K562 (cell line): ENCODE data around the gene VPREB3. TPM values are rescaled to one million over a fixed set of nuclear protein-coding genes. Genes with fewer than 3 reads are reported as not detected.

Experiments used
- ATAC-seq: fragments of 200-7000 bp; cut with Tn5 transposase; 3 replicates; pipeline ENCODE4 v1.9.1; 2020; ENCODE audit warnings: moderate library complexity
- BruUV-seq: library from RNA; stranded (reverse); fragments of 400-500 nt; replicated peaks from 2 replicates; lab custom pipeline; 2021; lab: Mats Ljungman, UMichigan
- CTCF ChIA-PET: fragments of 300-600 bp; formaldehyde crosslinking; extraction: SDS; loops from one replicate; lab custom pipeline; 2021; ENCODE audit warnings: low intra/inter-chr PET ratio; lab: Yijun Ruan, JAX
- POLR2A ChIA-PET: fragments of 300-600, 350-650 bp; sonication (Branson Sonifier 250); formaldehyde crosslinking; extraction: SDS; loops from one replicate; lab custom pipeline; 2021; ENCODE audit warnings: antibody characterized with exemption, inconsistent platforms; lab: Yijun Ruan, JAX
- DNase-seq, 4 experiments: peaks; one replicate each; pipeline versions ENCODE4 v3.0.0 to v3.0.0-alpha.2; 2011 to 2018; ENCODE audit warnings: low spot score in 3 of 4, mixed read lengths in 3 of 4; ENCODE audit errors: extremely low read depth in 1 of 4
- FAIRE-seq: peaks from 2 replicates; lab custom pipeline; 2011; peaks lifted over from hg19 to GRCh38; lab: Jason Lieb, UNC
- H2AFZ ChIP-seq: 2 replicates; pipeline ENCODE4 v1.6.0; 2011; ENCODE audit warnings: low read depth, low read length, control low read depth, inconsistent platforms
- H3K27ac ChIP-seq: fragments of 200-600 bp; 3 replicates; pipeline ENCODE4 v1.8.0; 2011; ENCODE audit warnings: low read depth, mild to moderate bottlenecking, control low read depth, inconsistent platforms, low read length, moderate library complexity, mixed read lengths; ENCODE audit errors: extremely low read depth
- H3K27me3 ChIP-seq, 2 experiments: fragments of 300-600 bp in 1 of 2; 2 replicates in 1 of 2; 3 replicates in 1 of 2; pipeline versions ENCODE4 v1.6.0 to v1.8.0; 2011; ENCODE audit warnings: inconsistent platforms in 2 of 2, low read length in 2 of 2, mild to moderate bottlenecking in 1 of 2, mixed read lengths in 1 of 2, moderate library complexity in 1 of 2; ENCODE audit not compliant: control insufficient read depth in 2 of 2, insufficient read depth in 2 of 2
- H3K36me3 ChIP-seq: fragments of 300-600 bp; 3 replicates; pipeline ENCODE4 v1.8.0; 2011; ENCODE audit warnings: mild to moderate bottlenecking, low read length, inconsistent platforms; ENCODE audit not compliant: control insufficient read depth, insufficient read depth
- H3K4me1 ChIP-seq, 2 experiments: fragments of 200-600 bp in 1 of 2; replicated peaks in 1 of 2; 2 replicates in 1 of 2; 3 replicates in 1 of 2; pipeline versions ENCODE4 v1.5.1 to v1.8.0; 2011; ENCODE audit warnings: inconsistent platforms in 2 of 2, low read length in 2 of 2, mild to moderate bottlenecking in 1 of 2, mixed read lengths in 1 of 2, moderate library complexity in 1 of 2; ENCODE audit not compliant: control insufficient read depth in 2 of 2, insufficient read depth in 2 of 2
- H3K4me2 ChIP-seq: 2 replicates; pipeline ENCODE4 v1.6.1; 2011; ENCODE audit warnings: low read length, control low read depth, inconsistent platforms, mixed read lengths; ENCODE audit not compliant: insufficient read depth
- H3K4me3 ChIP-seq: fragments of 200-600 bp; sonication (generic), shearing (Covaris generic); 2 replicates; pipeline ENCODE4 v1.5.1; 2016; ENCODE audit warnings: control low read depth, inconsistent platforms
- H3K79me2 ChIP-seq: fragments of 200-600 bp; 3 replicates; pipeline ENCODE4 v1.8.0; 2011; ENCODE audit warnings: low read length, inconsistent platforms; ENCODE audit not compliant: control insufficient read depth, insufficient read depth
- H3K9ac ChIP-seq, 2 experiments: 2 replicates each; pipeline versions ENCODE4 v1.6.0 to v1.6.1; 2011; ENCODE audit warnings: low read depth in 2 of 2, low read length in 2 of 2, control low read depth in 1 of 2, inconsistent platforms in 1 of 2, mild to moderate bottlenecking in 1 of 2, mixed read lengths in 1 of 2; ENCODE audit not compliant: insufficient read depth in 1 of 2
- H3K9me1 ChIP-seq: one replicate; pipeline ENCODE4 v1.6.0; 2011; ENCODE audit warnings: inconsistent platforms, mild to moderate bottlenecking, low read length, moderate library complexity; ENCODE audit not compliant: control insufficient read depth, insufficient read depth
- H3K9me3 ChIP-seq: replicated peaks from 2 replicates; pipeline ENCODE4 v1.5.1; 2011; ENCODE audit warnings: low read depth, low read length, inconsistent platforms; ENCODE audit not compliant: control insufficient read depth, insufficient read depth
- H4K20me1 ChIP-seq: replicated peaks from 2 replicates; pipeline ENCODE4 v1.6.1; 2011; ENCODE audit warnings: low read length, inconsistent platforms, mixed read lengths; ENCODE audit not compliant: control insufficient read depth, insufficient read depth
- ATF2 ChIP-seq: sonication (generic); formaldehyde crosslinking; IDR thresholded peaks from 2 replicates; pipeline ENCODE4 v1.8.1; 2022; ENCODE audit warnings: missing genetic modification reagents
- BCL6 ChIP-seq: fragments of 250-450 bp; sonication (Bioruptor Pico); IDR thresholded peaks from 2 replicates; pipeline ENCODE4 v1.4.0; 2020
- CAMTA2 ChIP-seq: fragments of 250-450 bp; sonication (Bioruptor Pico); conservative IDR thresholded peaks from 2 replicates; pipeline ENCODE4 v1.5.1; 2022
- FOXJ2 ChIP-seq: fragments of 200-800 bp; sonication (Bioruptor generic); IDR thresholded peaks from 2 replicates; pipeline ENCODE4 v1.6.1; 2016; ENCODE audit warnings: missing genetic modification characterization, missing compliant biosample characterization
- LCOR ChIP-seq: sonication (generic); formaldehyde crosslinking; IDR thresholded peaks from 2 replicates; pipeline ENCODE4 v1.8.0; 2022; ENCODE audit warnings: mild to moderate bottlenecking, missing genetic modification reagents
- NCOA1 ChIP-seq: fragments of 450-650 bp; IDR thresholded peaks from 2 replicates; pipeline ENCODE4 v1.6.1; 2016; ENCODE audit warnings: low read depth
- PCBP2 ChIP-seq: fragments of 200-400 bp; formaldehyde crosslinking; IDR thresholded peaks from 2 replicates; pipeline ENCODE4 v1.6.1; 2018; ENCODE audit warnings: low read length, low read depth, mild to moderate bottlenecking, moderate library complexity; ENCODE audit not compliant: poor library complexity, severe bottlenecking
- POLR2A ChIP-seq: fragments of 450-650 bp; conservative IDR thresholded peaks from 2 replicates; pipeline ENCODE4 v1.6.1; 2016
- POLR2B ChIP-seq: fragments of 450-650 bp; IDR thresholded peaks from 2 replicates; pipeline ENCODE4 v1.6.1; 2018; ENCODE audit warnings: low read depth; ENCODE audit not compliant: partially characterized antibody
- POLR2G ChIP-seq: fragments of 200-400 bp; formaldehyde crosslinking; IDR thresholded peaks from 2 replicates; pipeline ENCODE4 v1.6.1; 2017; ENCODE audit warnings: low read depth, mild to moderate bottlenecking, antibody characterized with exemption, low read length, moderate library complexity
- RBFOX2 ChIP-seq: fragments of 200-400 bp; formaldehyde crosslinking; IDR thresholded peaks from 2 replicates; pipeline ENCODE4 v1.6.1; 2017; ENCODE audit warnings: low read depth, mild to moderate bottlenecking, low read length, moderate library complexity
- RFX1 ChIP-seq: fragments of 450-650 bp; IDR thresholded peaks from 2 replicates; pipeline ENCODE4 v1.6.1; 2016; ENCODE audit warnings: mild to moderate bottlenecking, moderate library complexity
- TEAD4 ChIP-seq, 2 experiments: sonication (generic) in 1 of 2; formaldehyde crosslinking in 1 of 2; IDR thresholded peaks; 2 replicates each; pipeline versions ENCODE4 v1.6.1 to v1.8.0; 2012 to 2022; ENCODE audit warnings: borderline replicate concordance in 1 of 2, inconsistent platforms in 1 of 2, low read length in 1 of 2, mild to moderate bottlenecking in 1 of 2, missing genetic modification reagents in 1 of 2
- THAP12 ChIP-seq: fragments of 250-450 bp; sonication (Bioruptor Pico); IDR thresholded peaks from 2 replicates; pipeline ENCODE4 v1.9.0; 2021; ENCODE audit warnings: mild to moderate bottlenecking, inconsistent platforms
- ZBTB7A ChIP-seq: IDR thresholded peaks from 2 replicates; pipeline ENCODE4 v1.6.1; 2011; ENCODE audit warnings: low read depth, mild to moderate bottlenecking, low read length, moderate library complexity, borderline replicate concordance; ENCODE audit not compliant: control insufficient read depth
- ZNF12 ChIP-seq: sonication (generic); formaldehyde crosslinking; IDR thresholded peaks from 2 replicates; pipeline ENCODE4 v1.4.0; 2020; ENCODE audit warnings: mild to moderate bottlenecking, missing genetic modification reagents
- WGBS: fragments of 100-300 bp; shearing (Covaris generic); methylation state at CpG from one replicate; pipeline ENCODE4 v1.1.6; 2016; ENCODE audit warnings: low coverage, mixed read lengths; ENCODE audit not compliant: insufficient coverage; ENCODE audit errors: missing lambda C conversion rate; 5-methylcytosine and 5-hydroxymethylcytosine counted together
- in situ Hi-C: fragments of 300-500 bp; cut with MboI; formaldehyde crosslinking; loops from 4 replicates; pipeline ENCODE4 v1.15.0; 2018; ENCODE audit warnings: inconsistent platforms, mixed read lengths
- intact Hi-C: fragments of 100-400 bp; cut with micrococcal nuclease; formaldehyde crosslinking; loops from 2 replicates; pipeline ENCODE4 v1.14.2; 2022
- polyA plus RNA-seq, 8 experiments: library from polyadenylated mRNA; depleted of rRNA in 4 of 8; stranded (reverse) in 5 of 8; unstranded in 3 of 8; fragments of >200 nt; fragmentation: Nextera tagmentation in 2 of 8; fragmentation: Illumina TruSeq in 1 of 8; extraction: Ambion mirVana in 2 of 8; extraction: Trizol in 1 of 8; gene quantifications; 2 replicates each; pipeline versions ENCODE4 v1.2.1 to v1.2.3, GENCODE V29; 2011 to 2014; ENCODE audit warnings: inconsistent platforms in 1 of 8, missing spikeins in 1 of 8
- total RNA-seq, 7 experiments: library from RNA; depleted of rRNA in 6 of 7; stranded (reverse); fragments of >200 nt in 6 of 7; fragmentation: Illumina TruSeq in 2 of 7; extraction: Trizol in 2 of 7; gene quantifications; 2 replicates each; pipeline versions ENCODE4 v1.2.1 to v1.2.3, GENCODE V29; 2011 to 2021; ENCODE audit warnings: low replicate concordance in 1 of 7
- TF ChIP-seq, protein P1 (sequence below): fragments of 250-450 bp; sonication (Bioruptor Pico); IDR thresholded peaks from 2 replicates; pipeline ENCODE4 v1.8.0; 2021; ENCODE audit warnings: moderate library complexity, mild to moderate bottlenecking, inconsistent platforms

VPREB3 gene
- total and polyA plus RNA-seq, 9 of the 15 experiments (the other 6 are each of a cell fraction or from before 2014, with no cell fraction given), result 0.14 to 0.71 (median 0.20) TPM; not detected in 6

DNA sequence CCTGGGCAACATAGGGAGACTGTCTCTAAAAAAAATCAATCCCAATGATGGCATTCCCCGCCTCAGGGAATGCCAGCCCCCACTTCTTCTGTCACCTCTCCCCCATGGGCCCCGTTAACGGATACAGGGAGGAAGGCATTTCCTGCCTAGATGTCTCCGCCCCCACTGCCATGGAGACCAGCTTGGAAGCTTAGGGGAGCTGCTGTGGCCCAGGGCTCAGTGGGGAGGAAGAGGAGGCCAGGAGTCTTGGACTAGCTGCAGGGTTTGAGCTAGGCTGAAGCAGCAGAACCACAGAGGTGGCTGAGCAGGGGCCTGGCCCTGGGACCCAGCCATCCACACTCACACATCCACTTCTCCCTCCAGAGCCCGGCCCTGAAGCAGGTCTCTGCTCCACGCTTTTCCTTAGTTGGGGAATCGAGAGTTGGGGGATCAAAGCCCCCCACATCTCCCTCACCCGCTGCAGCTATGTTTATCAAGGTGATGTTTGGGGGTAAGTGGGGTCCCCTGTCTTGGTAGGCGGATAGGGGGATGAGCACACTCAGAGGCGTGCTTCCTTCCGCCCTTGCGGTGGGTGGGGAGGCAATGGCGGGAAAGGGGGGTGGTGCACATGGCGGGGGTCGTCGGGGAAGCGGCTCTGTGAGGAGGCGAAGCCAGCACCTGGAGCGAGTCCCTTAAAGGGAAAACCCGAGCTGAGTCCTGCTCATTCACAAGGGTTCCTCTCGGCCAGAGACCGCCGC, 8.8 kb upstream of the VPREB3 start, which contains the start of gene C22orf15:
Gene C22orf15, plus strand, starts transcription at position 149 of the 737 bp plus-strand sequence. Its CDS starts 317 bp downstream, at position 466.
- POLR2A ChIA-PET, result interaction anchor here (0.6 to 1.6 kb wide), 4 partner anchors 10 to 83 kb away, joined by 3 to 6 read pairs (median 3); no protein-coding TSS in a partner anchor
- peak in 2 of 4 experiments; percentile 30 to 47 for DNase-seq
- H3K4me3 ChIP-seq, result no peak within 1 kb of the TSS
- peaks cover 24% of the 10 kb centered on the region for H3K36me3 ChIP-seq
- H3K9me3 ChIP-seq, result no peaks in the 10 kb centered on the region
- no peak within 1 kb of the TSS for H2AFZ ChIP-seq
- H3K79me2 ChIP-seq, result peaks cover 32% of the 10 kb centered on the region
- no TSS peak for BruUV-seq
- H3K9ac ChIP-seq, result peak within 1 kb of the TSS in 1 of 2 experiments; percentile 87; a peak in 2 of 4 replicates
- peaks cover 26 to 44% of the 10 kb centered on the region in 2 experiments; a peak in 4 of 5 replicates for H3K4me1 ChIP-seq
- FAIRE-seq, result no peak
- intact Hi-C loops (loop anchor here (10.0 kb wide), 1 partner anchor 138 kb away; no protein-coding TSS in a partner anchor), in situ Hi-C loops (no loop called here)
- H3K27ac ChIP-seq, result no peak within 1 kb of the TSS
- no peak within 1 kb of the TSS for H3K4me2 ChIP-seq
- H3K27me3 ChIP-seq, result no peaks in the 10 kb centered on the region
- ATAC-seq, result peak; percentile 10
- H3K9me1 ChIP-seq, result peaks cover 6% of the 10 kb centered on the region
- peaks cover 23% of the 10 kb centered on the region for H4K20me1 ChIP-seq
- WGBS, result 67% methylated on average over 8 of the region's 23 CpGs
- CTCF ChIA-PET, result no interaction called here
- no peak for TF ChIP-seq LCOR (CRISPR knock-in tag)
- TF ChIP-seq, protein P1, sequence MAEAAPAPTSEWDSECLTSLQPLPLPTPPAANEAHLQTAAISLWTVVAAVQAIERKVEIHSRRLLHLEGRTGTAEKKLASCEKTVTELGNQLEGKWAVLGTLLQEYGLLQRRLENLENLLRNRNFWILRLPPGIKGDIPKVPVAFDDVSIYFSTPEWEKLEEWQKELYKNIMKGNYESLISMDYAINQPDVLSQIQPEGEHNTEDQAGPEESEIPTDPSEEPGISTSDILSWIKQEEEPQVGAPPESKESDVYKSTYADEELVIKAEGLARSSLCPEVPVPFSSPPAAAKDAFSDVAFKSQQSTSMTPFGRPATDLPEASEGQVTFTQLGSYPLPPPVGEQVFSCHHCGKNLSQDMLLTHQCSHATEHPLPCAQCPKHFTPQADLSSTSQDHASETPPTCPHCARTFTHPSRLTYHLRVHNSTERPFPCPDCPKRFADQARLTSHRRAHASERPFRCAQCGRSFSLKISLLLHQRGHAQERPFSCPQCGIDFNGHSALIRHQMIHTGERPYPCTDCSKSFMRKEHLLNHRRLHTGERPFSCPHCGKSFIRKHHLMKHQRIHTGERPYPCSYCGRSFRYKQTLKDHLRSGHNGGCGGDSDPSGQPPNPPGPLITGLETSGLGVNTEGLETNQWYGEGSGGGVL (CRISPR knock-in tag), result no peak
- TF ChIP-seq POLR2G, result peak; percentile 54
- no peak for TF ChIP-seq ATF2 (CRISPR knock-in tag)
- peak; percentile 60 for TF ChIP-seq RFX1
- no peak for TF ChIP-seq CAMTA2
- TF ChIP-seq NCOA1, result no peak
- TF ChIP-seq ZNF12, result no peak
- TF ChIP-seq TEAD4 (IDR thresholded peaks at IDR 0.05; ENCODE audit: low read length), result no peak
- TF ChIP-seq TEAD4 (CRISPR knock-in tag; IDR thresholded peaks at IDR 0.05; ENCODE audit: borderline replicate concordance), result no peak
- TF ChIP-seq FOXJ2, result no peak
- 0 out of 2 replicates have a peak, but pooled peaks have one; percentile 14 for TF ChIP-seq ZBTB7A
- TF ChIP-seq PCBP2, result no peak
- TF ChIP-seq RBFOX2, result peak; percentile 22
- peak; percentile 33 for TF ChIP-seq POLR2A
- TF ChIP-seq POLR2B, result peak; percentile 27
- TF ChIP-seq THAP12, result no peak
- TF ChIP-seq BCL6 (CRISPR knock-in tag), result no peak
